Right lung (tissue), 5 donors: ENCODE data around the gene PDCD4. TPM values are rescaled to one million over a fixed set of nuclear protein-coding genes. Genes with fewer than 3 reads are reported as not detected.
A peak's percentile ranks its signal among the peaks of the same experiment; 100 is the strongest.

Experiments
- DNase-seq, 2 donors: peaks; one replicate each; pipeline ENCODE4 v3.0.0-alpha.2; 2013
- polyA plus RNA-seq, 5 donors: library from polyadenylated mRNA; unstranded; fragments of 120-200 nt; gene quantifications; one replicate each; pipeline versions ENCODE4 v1.2.1 to v1.2.3, GENCODE V29; 2013; ENCODE audit warnings: inconsistent platforms in 1 of 5, low replicate concordance in 1 of 5; ENCODE audit not compliant: insufficient read length in 5 of 5, insufficient read depth in 1 of 5

Gene PDCD4
- polyA plus RNA-seq, 5 donors: 182 to 290 (median 232) TPM

DNA sequence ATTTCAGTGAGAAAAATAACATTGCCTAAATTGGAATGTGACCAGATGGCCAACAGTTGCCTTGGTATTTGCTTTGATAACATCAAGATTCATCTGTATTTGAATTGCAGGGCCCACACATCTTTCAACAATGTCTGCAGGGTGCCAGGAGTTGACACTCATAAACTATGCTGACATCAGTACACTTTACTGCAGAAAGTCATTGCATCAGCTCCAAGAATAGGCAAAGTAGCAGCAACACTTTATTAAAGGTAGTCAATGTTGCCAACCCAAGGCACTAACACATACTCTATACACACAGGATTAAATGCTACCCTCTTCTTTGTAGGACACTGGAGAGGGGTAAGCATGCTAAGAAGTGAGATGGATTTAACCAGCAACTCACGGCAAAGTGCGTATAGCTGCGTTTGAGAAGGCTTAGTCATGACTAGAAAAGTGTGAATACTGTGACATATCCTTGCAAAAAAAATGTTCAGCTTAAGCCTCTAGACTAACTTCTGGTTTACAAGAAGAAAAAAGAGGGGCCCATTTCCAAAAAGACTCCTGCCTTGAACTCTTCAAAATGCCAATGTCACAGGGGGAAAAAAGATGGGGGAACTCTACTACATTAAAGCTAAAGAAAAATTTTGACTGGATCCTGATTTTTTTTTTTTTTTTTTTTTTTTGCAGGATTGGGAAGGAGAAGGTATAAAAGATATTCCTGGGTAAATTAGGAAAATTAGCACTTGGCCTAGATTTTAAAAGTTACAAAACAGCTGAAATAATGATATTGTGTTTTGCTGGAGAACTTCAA lies 45.0 kb downstream of the PDCD4 start:
- DNase-seq: no peak

DNA sequence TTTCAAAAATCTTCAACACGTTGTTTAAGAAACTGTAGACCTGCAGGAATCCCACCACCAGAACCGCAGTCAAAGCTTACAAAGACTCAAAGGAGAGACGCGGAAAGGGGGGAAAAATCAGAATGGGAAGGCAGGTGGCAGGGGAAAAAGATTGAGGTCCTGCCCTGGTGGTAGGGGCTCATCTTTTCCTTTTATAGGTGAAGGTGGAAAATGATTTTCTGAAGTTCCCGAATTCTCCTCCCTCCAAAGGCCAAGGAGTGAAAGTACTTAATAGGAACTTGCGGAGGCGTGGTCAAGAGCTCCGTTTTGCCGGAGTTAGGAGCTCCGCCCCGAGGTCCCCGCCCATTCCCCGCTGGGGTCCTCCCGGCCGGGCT lies 46.5 kb downstream of the PDCD4 start:
- DNase-seq: no peak

DNA sequence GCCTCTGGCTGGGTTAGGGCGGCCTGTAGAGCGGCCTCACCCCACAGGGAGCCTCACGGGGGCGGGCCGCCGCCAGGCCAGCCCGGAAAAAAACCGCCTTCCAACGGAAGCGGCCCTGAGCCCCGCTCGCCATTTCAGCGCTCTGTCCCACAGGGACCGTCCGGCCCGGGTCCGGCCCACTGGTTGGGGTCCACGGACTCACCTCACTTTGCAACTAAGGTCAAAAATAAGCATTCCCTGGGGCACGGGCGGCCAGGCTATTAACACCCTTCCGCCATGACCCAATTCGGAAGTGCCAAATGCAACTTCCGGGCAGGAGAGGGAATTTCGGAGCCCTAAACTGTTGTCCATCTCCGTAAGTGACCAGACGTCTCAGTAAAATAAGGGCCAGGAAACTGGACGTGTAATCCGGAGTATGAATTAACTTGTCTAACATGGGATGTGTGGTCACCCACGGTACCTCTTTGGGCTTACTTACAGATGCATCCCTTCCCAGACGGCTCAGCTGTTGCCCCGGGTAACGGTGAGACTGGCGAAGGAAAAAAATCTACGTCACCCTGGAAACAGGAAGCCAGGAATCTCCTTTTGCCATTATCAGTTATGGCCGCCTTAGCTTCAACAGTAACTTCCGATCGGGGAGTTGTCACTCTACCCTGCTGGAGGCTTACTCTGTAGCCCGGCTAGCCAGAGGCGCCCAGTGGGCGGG lies 47.1 kb downstream of the PDCD4 start, which contains the start of gene BBIP1:
BBIP1 (minus strand) TSS at position 538 of the 706 bp plus-strand sequence. CDS start 1,023 bp downstream, outside the sequence.
- DNase-seq: peak; percentile 99 to 100

DNA sequence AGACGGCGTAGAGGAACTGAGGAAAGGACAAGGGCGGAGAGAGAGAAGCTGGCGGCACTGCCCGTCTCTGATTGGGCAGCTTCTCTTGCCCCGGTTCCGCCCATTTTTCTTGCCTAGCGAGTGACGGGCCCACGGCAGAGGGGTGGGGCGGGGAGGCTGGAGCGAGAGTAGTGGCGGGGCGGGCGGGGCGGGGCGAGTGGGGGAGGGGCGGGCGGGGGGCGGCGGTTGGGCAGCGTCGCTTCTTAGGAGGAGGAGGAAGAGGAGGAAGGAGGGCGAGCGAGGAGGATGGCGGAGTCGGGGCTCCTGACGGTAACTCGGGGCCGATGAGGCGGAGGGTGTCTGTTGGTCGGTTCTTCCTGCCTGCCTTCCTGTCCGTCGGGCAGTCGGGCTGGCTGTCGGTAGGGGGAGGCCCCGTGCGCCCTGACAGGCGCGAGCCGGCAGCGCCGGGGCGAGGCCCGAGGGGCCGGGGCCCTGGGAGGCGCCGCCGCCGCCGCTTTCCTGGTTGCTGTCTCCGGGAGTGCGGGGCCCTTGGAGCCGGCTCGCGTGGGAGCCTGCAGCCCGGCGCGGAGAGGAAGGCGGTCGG lies 47.7 kb downstream of the PDCD4 start, which contains the start of gene SHOC2:
SHOC2 (plus strand) TSS at position 256 of the 583 bp plus-strand sequence. CDS start 44,755 bp downstream, outside the sequence.
- DNase-seq: no peak

DNA sequence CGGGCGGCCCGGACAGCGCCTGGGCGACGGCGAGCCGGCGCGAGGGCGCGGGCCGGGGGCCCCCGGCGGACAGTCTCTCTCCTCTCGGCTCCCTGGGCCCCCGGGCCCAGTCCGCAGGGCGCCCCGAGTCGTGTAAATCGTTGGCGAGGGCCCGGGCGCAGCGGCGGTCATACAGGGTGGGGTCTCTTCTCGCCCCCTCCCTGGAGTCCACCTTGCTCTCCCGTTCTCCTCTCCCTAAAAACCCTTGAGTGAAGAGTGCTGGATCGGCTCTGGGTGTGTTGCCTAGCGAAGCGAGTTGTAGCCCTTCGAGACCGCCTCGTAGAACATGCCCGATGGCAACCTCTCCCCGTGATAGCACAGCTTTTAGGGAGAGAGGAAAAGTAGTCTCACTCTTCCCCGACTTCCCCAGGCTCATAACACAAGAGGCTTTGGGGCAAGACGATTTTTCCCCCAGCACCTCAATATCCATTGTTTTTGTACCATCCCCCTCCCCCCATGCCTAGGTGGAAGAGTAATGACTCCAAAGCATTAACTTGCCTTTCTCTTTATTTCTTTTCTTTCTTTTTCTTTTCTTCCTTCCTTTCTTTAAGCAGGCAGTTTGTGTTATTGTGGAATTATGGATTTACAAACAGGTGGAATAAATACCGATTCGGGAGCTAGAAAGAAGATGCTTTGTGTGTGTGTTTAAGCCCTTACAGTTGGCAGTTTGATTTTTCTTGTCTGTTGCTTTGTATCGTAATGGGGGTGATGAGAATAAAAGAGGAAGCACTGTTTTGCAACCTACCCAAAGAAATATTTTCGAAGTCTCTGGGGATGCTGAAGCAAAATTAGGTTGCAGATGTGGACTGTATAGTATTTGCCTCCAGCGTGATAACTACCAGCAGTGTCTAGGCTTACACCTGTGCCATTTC lies 48.5 kb downstream of the PDCD4 start:
- peak; percentile 42 to 55 for DNase-seq

DNA sequence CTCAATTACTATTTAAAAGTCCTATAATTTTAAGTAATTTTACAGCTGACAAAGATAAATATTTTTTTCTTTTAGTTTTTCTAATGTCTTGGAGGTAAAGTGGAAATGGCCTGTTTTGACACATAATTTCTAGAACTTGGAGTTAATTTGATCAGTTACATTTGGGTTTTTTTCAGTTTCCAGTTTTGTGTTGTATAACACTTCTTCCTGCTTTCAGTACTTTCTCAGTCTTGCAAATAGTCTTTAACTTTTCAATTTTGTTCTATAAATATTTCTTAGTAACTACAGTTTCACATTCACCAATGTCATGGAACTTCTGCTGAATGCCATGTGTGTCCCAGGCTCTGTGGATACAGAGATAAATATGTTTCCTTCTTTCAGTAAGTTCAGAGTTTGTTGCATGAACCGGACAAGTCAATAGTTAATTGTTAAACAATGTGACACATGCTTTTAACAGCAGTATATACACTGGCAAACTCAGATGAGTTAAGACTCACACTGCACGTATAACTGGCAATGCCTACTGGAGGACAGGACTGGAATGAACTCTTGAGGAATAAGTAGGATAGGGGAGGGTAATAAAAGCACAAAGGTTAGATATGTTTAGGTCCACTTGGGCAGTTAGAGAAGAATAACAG lies 52.2 kb downstream of the PDCD4 start:
- DNase-seq: no peak

DNA sequence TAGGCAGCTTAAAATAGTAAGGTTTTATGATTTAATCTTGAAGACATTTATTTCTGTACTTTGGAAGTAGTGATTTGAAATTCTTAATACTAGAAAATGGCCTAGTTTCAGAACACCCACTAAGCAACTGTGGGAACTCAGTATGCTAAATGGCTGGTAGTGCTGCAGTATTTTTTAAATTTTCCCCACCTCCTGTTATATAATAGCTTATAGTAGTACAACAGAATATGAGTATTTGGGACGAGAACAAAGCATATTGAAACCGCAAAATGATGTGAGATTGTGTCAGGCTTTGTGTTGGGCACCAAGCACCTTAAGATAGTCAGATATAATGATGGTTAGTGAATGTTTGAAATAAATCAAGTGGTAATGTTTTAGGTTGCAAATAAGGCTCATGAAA lies 55.7 kb downstream of the PDCD4 start:
- DNase-seq: no peak

DNA sequence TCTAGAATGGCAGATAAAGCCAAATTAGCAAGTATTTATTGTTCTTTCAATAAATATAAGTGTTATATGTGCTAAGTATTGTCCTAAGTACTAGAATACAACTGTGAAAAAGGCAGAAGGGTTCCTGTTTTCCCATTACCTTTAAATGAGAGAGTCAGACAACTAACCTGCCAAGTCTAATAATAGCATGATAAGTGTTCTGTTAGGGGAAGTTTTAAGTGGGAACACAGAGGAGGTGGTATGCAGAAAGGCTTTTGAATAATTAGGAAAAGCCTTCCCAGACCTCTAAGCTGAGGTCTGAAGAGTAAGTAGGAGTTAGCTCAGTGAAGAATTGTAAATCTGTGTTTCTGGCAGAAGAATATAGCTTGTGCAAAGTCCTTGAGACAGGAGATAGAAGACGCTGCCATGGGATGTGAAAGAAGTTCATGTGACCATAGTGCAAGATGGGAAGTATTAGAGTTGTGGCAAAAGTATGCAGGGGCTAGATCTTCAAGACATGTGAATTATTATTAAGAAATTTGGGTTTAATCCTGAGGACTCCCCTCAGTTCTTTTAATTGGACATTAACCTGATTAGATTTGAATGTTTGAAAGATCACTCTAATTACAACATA lies 60.1 kb downstream of the PDCD4 start:
- no peak for DNase-seq

DNA sequence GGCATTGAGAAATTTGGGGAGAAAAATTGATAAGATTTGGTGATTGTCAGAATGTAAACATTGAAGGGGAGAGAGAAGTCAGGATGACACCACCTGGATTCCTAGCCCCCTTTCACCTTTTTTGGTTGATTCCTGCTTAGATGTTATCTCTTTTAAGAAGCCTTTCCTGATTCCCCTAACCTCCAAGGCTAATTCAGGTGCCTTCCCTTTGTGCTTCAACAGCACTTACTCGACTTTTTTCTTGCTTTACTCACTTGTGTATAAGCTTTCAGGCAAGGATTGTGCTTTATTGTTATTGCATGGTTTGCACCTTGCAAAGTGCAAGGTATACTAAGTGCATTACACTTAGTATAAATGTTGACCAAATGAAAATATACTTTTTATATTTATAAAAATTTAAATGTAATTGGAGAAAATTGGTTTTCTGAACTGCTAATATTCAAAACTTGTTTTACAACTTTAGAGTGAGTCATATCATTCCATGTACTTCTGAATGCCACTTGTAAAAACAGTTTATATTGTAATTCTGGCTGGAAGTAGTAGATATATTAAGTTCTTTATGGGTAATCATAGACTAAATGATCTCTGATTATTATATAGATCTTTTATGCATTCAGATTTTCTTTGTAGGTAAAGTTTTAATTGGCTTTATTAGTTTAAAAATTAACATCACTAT lies 60.9 kb downstream of the PDCD4 start:
- no peak for DNase-seq

DNA sequence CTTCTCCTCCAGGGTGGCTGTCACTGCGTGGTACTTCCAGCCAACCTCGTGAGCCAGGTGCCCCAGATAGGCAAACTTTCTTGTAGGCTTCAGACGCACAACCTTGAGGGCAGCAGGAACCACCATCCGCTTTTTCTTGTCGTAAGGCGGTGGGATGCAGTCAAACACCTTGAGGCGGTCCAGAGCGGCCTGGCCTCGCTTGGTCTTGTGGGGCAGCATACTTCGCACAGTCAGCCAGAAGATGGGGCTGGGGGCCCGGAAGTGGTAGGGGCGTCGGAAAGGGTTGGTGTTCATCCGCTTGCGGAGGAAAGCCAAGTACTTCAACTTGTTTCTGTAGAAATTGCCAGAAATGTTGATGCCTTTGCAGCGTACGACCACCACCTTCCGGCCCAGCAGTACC lies 65.0 kb downstream of the PDCD4 start:
- no peak for DNase-seq

DNA sequence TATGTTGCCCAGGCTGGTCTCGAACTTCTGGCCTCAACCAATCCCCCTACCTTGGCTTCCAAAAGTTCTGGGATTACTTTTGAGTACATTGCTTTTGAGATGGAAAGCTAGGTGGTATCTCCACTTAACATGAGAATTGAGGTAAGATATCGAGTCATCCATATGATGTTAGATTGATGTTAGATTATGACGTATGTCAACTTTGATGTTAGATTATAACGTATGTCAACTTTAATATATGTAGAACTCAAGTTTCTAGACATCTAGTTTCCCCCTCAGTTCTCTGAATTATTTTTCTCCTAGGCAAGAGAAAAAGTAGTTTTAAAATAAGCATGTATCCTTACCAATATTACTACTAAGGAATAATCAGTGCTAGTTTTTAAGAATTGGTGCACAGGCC lies 67.7 kb downstream of the PDCD4 start:
- no peak for DNase-seq

DNA sequence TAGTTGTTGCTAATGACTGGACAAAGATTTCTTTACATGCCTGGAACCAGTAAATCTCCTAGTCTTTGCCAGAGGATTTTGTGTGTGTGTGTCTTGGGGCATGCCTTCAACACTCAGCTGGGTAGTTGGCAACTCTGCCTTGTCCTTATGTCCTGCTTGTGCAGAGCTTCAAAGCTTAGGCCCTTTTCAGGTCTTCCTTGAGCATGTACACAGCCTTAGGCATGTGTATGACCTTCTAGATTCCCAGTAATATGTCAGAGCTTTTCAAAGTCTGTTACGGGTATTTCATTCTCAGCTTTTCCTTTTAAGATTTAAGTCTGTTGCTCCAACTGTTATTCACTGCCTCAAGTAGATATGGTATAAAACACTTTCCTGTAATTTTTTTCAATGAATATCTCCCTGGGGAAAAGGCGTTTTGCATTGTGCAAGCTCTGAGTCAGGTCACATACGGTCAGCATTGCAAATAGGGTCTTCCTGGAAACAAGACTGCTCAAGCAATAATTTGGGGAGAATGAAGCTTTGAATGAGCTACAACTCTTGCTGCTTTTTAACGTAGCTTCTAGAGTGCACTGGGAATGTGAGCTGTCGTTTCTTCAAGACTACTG lies 73.2 kb downstream of the PDCD4 start:
- no peak for DNase-seq

DNA sequence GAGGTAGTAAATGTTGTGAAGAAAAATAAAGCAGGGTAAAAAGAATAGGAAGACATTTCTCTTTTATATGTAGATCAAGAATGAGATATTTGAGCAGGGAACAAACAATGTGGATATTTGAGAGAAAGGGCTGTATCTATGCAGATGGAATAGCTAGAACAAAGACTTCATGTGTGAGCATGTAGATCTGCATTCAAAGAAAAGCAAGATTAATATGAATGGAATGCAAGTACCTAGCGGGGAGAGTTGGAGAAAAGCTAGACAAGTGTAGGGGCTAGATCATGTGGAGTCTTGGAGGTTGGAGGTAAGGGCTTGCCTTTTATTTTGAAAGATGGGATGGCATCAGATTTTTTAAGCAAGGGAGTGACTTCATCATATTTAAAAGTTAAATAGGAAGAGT lies 74.8 kb downstream of the PDCD4 start:
- no peak for DNase-seq

DNA sequence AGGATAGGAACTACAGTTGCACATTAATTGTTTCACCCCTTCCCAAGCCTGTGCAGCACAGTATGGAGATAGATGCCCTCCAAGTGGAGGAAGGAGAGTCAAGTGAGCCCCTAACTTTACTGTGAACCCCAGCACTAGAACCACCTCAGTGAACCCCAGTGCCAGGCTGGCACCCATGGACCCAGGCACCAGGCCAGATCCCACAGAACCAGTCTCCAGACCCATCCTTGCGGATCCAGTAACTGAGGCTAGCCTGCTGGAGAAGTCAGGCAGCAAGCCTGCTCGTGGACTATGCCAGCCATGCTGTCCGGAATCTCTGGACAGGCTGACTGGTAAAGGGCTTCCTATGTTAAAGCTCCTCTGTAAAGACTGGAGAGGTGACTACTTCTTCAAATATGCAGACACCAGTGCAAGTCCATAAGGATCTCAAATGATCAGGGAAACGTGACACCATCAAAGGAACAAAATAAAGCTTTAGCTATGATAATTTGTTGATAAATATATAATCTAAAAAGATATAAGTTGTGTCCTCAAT lies 75.4 kb downstream of the PDCD4 start:
- DNase-seq: no peak

Other genes starting within 250 kb of the PDCD4 start
- gene RBM20, start 227.6 kb upstream of the PDCD4 start, polyA plus RNA-seq: 1 to 10 TPM; 1.1 to 1.6 (median 1.4) TPM
- gene BBIP1, start 47.3 kb downstream of the PDCD4 start, polyA plus RNA-seq: 10 to 100 TPM; 40.9 to 62.5 (median 56.5) TPM
- gene SHOC2, start 47.7 kb downstream of the PDCD4 start, polyA plus RNA-seq: 10 to 100 TPM; 29.4 to 43.0 (median 35.9) TPM
- gene ADRA2A, start 205.1 kb downstream of the PDCD4 start, polyA plus RNA-seq: under 1 TPM; 0.29 to 0.91 (median 0.33) TPM